Measurements from ENCODE around the gene RHO.
"Not testable (repeated sequence)": the region's sequence is repeated elsewhere in the genome, so short reads cannot be mapped to it uniquely, and the experiment has no call there.

RHO gene

GRCh38 chr3:129528589-129529100, at the start of gene RHO:
TSS of gene RHO (plus strand) at chr3:129528639. CDS start at chr3:129528734, 95 bp downstream.
- no peak for DNase-seq

GRCh38 chr3:129481225-129481765, 47.1 kb upstream of the RHO start:
- DNase-seq: not testable (repeated sequence)

DNA sequence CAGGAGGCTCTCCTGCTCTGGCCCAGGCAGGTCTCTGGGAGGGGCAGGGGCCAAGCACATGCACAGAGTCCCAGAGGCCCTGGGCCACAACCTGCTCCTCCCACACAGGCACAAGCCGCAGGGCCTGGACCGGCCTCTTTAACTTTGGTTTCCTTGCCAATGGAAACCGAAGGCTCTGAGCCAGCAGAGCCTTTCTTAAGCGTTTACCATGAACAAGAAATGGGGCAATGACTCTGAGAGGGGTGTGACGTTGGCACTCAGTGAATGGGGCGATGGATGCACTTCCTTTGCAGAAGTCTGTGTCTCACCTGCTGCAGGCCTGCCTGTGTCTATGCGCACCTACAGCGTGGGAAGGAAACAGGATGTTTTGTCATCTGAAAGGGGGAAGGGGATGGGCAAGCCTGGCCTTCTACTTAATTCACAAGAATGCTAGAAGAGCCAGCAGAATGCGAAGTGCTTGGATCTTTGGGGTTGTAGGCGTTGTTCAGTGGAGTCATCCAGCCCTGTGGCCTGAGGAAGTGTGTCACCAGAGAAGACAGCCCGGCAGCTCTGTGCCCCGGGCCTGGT, 46.6 kb upstream of the RHO start:
- no peak for DNase-seq

GRCh38 chr3:129482721-129483120, 45.7 kb upstream of the RHO start:
- DNase-seq: peak; percentile 1

- DNase-seq: no peak
Measured at GRCh38 chr3:129483870-129484269, 44.6 kb upstream of the RHO start.

- not testable (repeated sequence) for DNase-seq
Measured at GRCh38 chr3:129485146-129485545, 43.3 kb upstream of the RHO start.

GRCh38 chr3:129485721-129486663, 42.4 kb upstream of the RHO start:
- DNase-seq: no peak

DNA sequence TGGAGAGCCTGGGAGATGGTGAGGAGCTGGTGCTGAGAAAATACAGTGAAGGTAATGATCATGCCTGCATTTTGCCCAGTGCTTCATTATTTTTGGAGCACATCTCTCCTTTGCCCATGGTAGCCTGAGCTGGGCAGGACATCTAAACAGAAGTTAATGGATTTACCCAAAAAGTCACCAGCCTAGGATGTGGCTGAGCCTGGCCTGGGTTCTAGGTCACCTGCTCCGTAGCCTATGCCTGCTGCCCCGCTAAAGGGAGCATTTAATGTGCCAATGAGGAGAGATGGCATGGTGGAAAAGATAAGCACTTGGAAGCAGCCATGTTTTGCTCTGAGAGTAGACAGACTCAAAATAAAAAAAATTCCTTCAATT, 41.8 kb upstream of the RHO start:
- no peak for DNase-seq

- no peak for DNase-seq
Measured at GRCh38 chr3:129487183-129487867, 41.1 kb upstream of the RHO start.

- not testable (repeated sequence) for DNase-seq
Measured at GRCh38 chr3:129487868-129488335, 40.5 kb upstream of the RHO start.

- not testable (repeated sequence) for DNase-seq
Measured at GRCh38 chr3:129489258-129489657, 39.2 kb upstream of the RHO start.

- peak; percentile 63 for DNase-seq
Measured at GRCh38 chr3:129490273-129490675, 38.2 kb upstream of the RHO start.

DNA sequence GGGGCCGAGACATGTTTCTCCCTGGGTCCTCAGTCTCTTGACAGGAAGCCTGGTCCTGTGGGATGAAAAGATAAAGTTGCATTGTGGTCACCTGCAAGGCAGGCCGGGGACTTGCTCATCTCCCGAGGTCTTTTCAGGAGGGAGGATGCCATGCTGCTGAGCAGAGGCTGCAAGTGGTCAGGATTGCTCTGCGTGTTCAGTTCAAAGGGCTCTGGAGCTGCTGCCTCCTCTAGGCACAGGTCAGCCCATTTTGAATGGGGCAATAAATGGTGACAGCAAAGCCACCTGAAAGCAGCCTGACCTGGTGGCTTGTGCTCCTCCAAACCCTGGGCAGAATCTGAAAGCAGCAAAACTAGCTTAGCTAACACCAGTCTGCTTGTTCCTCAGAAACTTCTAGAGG, 37.4 kb upstream of the RHO start:
- not testable (repeated sequence) for DNase-seq

DNA sequence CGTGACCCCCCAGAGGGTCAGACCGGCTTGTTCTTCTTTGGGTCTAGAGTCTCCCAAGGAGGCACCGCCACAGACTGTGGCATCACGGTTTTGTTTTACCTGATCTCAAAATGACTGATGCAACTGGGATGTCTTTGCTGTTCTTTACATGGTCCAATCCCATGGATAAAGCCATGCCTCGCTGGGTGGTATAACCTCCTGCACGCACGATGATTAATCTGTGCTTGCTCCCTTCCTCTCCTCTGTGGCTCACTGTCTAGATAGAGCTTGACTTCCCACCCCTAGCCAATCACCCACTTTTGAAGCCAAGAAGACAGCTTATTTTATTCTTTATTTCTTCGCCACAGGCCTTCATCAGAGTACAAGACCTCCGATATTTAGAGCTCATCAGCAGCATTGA, 36.6 kb upstream of the RHO start:
- DNase-seq: no peak

DNA sequence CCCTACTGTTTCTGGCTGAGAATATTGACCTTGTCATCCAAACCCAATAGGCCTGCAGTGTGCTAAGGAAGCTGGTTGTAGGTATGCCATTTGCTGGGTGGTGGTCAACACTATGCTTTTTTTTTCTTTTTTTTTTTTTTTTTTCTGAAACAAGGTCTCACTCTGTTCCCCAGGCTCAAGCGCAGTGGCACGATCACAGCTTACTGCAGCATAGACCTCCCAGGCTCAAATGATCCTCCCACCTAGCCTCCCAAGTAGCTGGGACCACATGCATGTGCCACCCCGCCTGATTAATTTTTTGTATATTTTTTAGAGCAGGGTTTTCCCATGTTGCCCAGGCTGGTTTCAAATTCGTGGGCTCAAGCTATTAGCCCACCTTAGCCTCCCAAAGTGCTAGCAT, 35.7 kb upstream of the RHO start:
- DNase-seq: no peak

GRCh38 chr3:129493206-129493605, 35.2 kb upstream of the RHO start:
- no peak for DNase-seq

- not testable (repeated sequence) for DNase-seq
Measured at GRCh38 chr3:129494499-129494898, 33.9 kb upstream of the RHO start.

DNA sequence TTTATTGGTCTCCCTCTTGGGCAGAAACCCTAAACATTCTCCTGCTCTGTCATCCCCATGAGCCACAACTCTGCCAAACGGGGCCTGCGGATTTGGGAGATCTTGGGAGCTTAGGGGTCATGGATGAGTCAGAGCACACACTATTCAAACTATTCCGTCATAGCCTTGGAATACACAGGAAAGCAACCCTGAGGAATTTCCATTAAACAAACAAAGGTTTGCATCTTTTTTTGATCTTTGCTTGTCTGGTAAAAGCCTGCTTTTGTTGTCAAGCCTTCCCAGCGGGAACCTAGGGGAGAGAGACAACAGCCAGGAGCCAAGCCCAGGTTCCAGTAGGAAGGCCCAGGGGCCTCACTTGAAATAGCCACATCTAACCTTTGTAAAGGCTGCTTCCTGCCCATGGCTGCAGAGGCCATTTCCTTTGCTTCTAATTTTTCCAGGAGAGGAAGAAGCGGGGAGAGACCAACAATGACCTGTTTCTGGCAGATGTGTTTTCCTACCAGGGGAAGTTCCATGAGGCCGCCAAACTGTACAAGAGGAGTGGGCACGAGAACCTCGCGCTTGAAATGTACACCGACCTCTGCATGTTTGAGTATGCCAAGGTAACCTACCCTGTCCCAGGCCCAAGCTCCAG, 33.3 kb upstream of the RHO start:
- DNase-seq: not testable (repeated sequence)

DNA sequence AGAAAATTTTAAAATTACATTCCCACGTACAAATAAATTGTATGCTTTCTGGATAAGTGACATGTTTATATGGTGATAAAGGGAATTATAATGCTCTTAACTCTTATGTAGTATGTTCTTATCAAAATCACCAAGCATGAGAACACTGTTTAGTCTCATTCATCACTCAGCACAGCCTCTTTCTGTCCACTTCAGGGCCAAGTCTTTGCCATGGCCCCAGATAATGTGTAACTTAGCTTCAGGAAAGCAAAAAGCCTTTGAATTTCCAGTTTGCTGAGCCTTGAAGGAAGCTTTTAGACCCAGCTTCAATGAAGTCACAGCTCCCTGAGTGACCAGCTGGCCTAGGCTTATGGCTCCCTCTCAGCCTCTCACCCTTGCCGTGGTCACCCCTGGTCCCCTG, 30.6 kb upstream of the RHO start:
- DNase-seq: not testable (repeated sequence)

- DNase-seq: not testable (repeated sequence)
Measured at GRCh38 chr3:129498603-129499488, 29.6 kb upstream of the RHO start.

DNA sequence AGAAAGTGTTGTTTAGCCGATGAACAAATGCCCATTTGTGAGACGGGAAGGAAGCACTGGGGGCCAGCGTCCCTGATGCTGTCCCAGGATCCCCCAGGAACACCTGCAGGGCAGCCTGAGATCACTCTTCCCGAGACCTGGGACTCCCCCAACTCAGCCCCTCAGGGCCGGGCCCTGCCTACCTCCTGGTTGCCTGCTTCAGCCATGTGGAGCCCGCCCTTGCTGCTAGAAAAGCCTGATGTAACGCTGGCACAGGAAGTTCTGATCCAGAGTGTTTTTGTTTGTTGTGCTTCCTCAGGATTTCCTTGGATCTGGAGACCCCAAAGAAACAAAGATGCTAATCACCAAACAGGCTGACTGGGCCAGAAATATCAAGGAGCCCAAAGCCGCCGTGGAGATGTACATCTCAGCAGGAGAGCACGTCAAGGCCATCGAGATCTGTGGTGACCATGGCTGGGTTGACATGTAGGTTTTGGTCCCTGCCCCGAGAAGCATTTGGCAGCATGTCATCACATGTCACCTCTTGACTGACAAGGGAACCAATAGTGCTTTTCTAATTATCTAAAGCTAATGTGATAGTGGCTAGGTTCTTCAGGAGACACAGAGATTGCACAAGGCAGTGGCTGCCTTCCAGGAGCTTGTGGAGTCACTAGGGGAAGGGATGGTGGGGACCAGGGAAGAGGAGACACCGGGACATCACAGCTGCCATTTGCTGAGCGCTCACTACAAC, 28.7 kb upstream of the RHO start:
- not testable (repeated sequence) for DNase-seq

Data from NCI-H69 (cell line).